ENCODE results near the gene TOM1L1.

GRCh38 chr17:54919425-54919824 lies 18.8 kb downstream of the TOM1L1 start:
- TF ChIP-seq POLR2A (IDR thresholded peaks at IDR 0.05) (no peak), CTCF (IDR thresholded peaks at IDR 0.05) (no peak), EP300 (IDR thresholded peaks at IDR 0.05) (no peak)

Data from sigmoid colon (tissue), 4 donors.